CMK (cell line): ENCODE results near the gene LRRC73.
A peak's percentile ranks its signal among the peaks of the same experiment; 100 is the strongest.
"Not testable (repeated sequence)": the region's sequence is repeated elsewhere in the genome, so short reads cannot be mapped to it uniquely, and the experiment has no call there.

Experiments
- DNase-seq: peaks from one replicate; pipeline ENCODE4 v3.0.0-alpha.2; 2010; ENCODE audit warnings: low read depth

The LRRC73 gene

DNA sequence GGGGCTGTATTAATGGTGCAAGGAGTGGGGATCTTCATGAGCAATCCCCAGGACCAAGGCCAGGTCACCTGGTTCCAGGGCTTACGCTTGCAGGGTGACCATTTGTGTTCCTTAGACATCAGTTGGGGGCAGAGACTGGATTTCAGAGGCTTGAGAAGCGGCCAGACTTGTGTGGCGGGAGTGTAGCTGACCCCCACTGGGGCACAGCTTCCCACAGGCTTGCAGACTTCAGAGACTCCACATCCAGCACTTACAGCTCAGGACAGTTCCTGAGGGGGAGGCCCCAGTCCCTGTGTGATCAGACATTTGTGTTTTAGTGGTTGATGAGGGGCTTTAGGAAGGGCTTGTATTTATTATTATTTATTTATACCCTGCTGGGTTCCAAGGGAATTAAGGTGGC lies 17.5 kb downstream of the LRRC73 start:
- DNase-seq, result no peak

GRCh38 chr6:43491750-43492661 lies 18.1 kb downstream of the LRRC73 start:
- DNase-seq, result no peak

- DNase-seq, result no peak
Measured at GRCh38 chr6:43490523-43490939, 19.6 kb downstream of the LRRC73 start.

DNA sequence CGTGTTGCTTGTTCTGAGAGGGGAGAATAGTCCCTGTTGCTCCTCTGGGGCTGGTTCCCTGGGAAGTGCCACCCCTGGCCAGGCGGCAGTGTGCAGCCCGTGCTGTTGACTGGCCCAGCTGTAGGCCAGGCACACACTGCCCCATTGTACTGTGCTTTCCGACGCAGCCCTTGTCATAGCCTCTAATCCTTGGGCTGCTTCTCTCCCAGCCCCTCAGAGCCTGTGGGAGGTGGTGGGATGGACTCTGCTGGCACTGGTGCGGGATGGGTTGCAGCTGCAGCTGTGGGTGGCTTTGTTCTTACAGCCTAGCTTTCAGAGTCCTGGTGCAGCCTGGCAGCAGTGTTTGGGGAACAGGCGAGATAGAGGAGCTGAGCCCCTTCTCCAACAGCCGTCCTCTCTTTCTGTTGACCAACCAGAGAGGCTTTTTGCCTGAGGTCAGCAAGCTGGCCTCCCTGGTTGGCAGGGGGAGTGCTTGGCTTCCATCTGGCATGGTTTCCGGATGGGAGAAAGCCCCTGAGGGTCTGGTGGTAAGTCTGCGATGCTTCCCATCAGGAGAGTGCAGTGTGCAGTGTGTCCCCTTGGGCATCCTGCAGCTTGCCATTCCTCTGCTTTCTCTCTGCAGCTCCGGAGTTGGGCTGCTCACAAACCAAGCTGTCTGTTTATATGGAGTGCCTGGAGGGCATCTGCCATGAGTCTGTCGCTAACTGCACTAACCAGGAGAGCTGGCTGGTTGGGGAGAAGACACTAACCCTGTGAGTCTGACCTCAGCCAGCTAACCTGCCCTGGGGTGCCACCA lies 20.7 kb downstream of the LRRC73 start:
- DNase-seq, result no peak

DNA sequence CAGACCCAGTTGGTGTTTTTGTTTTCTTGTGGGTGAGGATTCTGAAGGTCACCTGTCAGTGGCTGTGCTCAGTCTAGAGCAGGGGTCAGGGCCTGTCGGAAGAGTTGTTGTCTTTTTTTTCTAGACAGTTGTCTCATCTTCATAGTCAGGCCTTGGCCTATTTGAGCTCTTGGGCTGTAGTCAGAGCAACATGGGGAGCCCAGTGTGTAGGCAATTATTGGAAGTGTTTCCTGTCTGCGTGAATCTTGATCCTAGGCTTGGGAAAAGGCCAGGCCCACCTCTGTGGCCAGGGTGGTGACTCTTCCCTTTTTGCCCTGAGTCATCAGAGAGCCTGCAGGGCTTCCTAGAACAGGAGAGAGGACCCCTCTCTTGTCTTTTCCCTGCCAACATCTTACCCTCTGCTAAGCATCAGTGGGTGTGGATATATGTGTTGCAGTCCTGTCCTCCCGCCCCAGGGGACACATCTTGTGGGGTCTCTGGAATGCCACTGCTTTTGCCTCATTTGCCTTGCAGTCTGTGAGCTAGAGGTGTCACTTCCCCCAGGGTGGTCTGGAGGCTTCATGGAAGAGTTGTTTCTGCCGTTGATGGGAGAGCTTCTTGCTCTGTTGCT lies 21.4 kb downstream of the LRRC73 start:
- no peak for DNase-seq

GRCh38 chr6:43481591-43482236 lies 28.4 kb downstream of the LRRC73 start:
- DNase-seq, result no peak

GRCh38 chr6:43481075-43481474 lies 29.1 kb downstream of the LRRC73 start:
- DNase-seq, result no peak

GRCh38 chr6:43478008-43478372 lies 32.2 kb downstream of the LRRC73 start:
- DNase-seq, result no peak

DNA sequence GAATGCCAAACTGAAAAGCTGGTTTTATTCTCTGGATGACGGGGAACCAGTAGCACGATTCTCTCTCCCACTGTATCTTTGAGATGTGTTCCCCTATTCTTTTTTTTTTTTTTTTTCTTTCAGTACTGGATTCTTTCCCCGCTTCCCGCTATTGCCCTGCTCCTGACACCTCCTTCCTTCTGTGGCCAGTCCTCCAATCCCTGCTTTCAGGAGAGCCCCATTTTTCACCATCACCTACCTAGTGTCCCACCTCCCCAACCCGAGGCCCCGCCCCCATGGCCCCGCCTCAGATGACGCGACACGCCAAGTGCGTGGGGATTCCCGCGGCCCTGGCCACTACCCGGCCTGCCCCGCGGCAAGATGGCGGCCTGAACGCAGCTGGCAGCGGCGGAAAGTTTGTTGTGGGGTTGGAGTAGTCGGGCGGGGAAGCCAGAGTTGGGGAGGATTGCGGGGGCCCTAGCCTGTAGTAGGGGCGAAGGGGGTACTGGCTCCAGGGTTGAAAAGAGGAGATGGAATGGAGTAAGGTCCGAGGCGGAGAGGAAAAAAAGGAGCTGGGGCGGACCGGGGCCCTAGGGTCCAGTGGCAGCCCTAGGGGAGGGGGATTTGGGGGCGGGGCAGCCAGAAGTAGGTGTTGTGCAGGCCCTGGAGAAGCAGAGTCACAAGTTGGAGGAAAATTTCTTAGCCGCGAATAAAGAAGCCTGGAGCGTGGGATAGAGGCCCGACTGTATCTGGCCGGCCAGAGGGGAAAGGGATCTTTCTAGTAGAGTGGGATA lies 32.7 kb downstream of the LRRC73 start, which contains the start of gene TJAP1:
TJAP1 (plus strand) TSS at position 336 of the 773 bp plus-strand sequence. CDS start 21,432 bp downstream, outside the sequence.
- DNase-seq, result peak; percentile 59

DNA sequence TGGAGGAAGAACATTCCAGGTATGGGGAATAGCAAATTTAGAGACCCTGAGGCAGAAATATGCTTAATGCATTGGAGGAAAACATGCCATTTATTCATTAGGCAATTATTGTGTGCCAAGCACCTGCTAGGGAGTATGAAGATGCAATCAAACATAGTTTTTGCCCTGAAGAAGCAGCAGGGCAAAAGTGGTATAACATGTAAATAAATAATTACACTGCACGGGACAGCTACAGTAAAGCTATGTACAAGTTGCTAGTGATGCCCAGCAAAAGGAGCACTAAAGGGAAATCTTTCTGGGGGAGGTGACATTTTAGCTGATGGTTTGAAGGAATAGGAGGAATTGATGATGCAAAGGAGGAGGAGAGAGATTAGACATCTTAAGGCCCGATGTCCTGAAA lies 33.4 kb downstream of the LRRC73 start:
- DNase-seq, result no peak

DNA sequence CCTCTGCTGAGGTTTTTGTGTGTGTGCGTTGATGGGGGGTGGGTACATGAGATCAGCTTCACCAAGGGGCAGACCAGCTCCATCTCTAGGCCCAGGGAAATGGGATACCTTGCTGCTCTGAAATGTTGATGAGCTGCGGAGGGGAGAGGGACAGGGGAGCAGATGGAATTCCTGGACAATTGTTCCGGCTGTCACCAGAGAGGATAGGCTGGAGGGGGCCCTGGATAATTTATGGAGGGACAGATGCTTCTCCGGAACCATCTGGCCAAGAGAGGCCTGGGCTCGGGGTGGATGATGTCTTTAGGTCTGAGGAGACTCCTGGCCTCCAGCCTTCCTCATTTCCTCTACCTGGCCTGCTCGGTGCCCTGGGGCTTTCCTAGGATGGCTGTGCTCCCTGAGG lies 34.6 kb downstream of the LRRC73 start:
- DNase-seq, result no peak

DNA sequence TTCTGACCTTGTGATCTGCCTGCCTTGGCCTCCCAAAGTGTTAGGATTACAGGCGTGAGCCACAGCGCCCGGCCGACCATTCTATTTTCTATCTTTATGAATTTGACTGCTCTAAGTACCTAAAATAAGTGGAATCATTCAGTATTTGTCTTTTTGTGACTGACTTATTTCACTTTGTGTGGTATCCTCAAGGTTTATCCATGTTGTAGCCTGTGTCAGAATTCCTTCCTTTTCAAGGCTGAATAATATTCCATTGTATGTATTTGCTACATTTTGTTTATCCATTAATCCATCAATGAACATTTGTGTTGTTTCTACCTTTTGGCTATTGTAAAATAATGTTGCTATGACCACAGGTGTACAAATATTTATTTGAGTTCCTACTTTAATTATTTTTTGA lies 37.6 kb downstream of the LRRC73 start:
- DNase-seq, result no peak

DNA sequence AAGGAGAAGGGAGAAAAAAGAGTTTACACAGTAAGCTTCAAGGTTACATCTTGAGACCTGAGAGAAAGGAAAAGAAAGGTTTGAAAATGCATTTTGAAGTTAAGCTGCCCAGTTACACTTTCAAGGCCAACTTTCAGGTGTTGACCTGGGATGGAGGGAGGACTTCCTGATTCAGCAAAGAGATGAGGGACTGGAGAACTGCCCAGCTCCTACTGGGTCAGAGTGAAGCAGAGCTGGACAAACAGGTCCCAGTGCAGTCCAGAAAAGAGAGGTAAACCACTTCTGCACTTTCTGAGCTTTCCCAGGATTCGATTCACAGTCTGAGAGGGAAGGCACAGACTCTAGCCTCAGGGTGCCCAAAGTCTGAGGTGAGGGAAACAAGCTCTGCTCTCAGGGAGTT lies 38.7 kb downstream of the LRRC73 start:
- no peak for DNase-seq

DNA sequence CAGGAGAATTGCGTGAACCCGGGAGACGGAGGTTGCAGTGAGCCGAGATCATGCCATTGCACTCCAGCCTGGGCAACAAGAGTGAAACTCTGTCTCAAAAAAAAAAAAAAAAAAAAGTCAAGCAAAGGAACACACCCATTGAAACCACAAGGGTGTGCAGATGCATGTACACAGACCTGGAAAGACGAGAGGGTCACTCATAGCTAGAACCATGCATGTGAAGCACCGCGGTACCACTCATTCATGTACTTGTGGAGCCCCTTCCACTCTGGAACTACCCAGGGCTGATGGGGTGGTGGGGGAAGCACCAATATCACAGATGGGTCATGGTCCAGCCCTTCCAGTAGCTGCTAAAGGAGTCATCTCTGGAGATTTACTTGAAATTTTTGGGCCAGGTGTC lies 40.2 kb downstream of the LRRC73 start:
- no peak for DNase-seq

DNA sequence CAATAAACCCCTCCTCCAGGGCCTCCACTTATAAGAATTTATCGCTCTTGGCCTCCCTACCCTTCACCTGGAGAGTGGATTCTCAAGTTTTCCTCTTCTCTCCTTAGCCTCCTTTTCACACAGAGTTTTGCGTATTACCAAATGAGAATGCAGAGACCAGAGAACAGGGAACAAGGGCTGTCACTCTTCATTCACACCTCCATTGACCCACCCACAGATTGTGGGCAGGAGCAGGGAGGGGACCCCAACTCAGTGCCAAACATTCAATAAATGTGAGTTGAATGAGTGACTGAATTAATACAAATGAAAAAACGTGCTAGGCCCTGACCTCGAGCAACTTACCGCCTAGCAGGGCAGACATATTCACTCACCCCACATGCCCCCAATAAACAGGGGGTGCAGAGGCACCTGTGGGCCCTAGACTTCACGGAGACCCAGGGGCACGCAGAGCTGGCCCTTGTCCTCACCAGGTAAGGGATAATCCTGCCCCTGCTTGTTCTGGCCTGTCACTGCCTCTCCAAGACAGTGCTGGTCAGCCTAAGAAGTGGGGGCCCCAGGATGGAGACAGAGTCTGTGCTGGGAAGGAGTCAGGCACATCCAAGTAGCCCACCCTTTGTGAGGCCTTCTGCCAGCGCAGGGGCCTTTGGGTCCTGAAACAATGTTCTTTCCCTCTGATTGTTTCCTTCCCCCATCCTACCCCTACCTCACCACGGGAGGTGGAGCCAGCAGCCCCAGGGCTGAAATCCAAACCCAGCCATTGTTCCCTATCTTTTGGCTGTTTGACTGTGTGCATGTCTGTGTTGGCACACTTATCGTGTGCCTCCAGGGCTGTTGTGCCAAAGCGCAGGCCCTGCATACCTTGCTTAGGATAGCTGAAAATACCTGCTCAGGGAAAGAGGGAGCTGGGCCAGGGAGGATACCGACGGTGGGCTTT lies 41.1 kb downstream of the LRRC73 start:
- no peak for DNase-seq

GRCh38 chr6:43468240-43468639 lies 41.9 kb downstream of the LRRC73 start:
- no peak for DNase-seq

GRCh38 chr6:43467752-43468151 lies 42.4 kb downstream of the LRRC73 start:
- DNase-seq, result no peak

DNA sequence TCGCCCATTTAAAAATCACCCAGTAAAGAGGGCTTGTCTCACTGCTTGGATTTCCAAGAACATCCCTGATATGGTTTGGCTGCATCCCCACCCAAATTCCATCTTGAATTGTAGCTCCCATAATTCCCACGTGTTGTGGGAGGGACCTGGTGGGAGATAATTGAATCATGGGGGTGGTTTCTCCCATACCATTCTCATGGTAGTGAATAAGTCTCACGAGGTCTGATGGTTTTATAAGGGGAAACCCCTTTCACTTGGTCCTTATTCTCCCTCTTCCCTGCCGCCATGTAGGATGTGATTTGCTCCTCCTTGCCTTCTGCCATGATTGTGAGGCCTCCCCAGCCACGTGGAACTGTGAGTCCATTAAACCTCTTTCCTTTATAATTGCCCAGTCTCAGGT lies 42.9 kb downstream of the LRRC73 start:
- not testable (repeated sequence) for DNase-seq

DNA sequence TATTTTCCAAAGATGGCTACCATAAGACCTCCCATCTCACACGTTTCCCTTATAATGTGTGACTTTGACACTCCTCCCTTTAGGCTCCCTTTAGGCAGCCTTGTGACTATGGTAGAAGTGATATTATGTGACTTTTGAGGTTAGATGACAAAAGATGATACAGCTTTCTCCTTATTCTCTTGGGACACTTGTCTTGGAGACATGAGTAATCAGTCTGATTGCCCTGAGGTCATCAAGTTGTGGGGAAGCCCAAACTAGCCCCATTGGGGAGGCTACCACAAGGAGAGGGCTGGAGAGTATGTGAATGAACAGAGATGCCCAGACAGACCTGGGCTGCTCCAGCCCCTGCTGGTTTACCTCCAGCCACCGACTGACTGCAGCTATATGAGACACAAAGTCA lies 44.2 kb downstream of the LRRC73 start:
- DNase-seq, result no peak

DNA sequence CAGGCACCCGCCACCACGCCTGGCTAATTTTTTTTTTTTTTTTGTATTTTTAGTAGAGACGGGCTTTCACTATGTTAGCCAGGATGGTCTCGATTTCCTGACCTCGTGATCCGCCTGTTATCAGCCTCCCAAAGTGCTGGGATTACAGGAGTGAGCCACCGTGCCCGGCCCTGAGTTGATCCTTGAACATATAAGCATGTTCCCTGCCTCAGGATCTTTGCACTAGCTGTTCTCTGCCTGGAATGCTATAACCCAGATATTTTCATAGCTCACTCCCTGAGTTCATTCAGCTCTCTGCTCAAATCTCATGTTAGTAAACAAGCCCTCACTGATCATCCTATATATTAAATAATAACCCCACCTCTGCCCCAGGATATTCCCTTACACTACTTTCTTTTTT lies 45.8 kb downstream of the LRRC73 start:
- DNase-seq, result no peak
